Thymus (tissue), 11 donors: ENCODE data around the gene FRMD4A. TPM values are rescaled to one million over a fixed set of nuclear protein-coding genes. Genes with fewer than 3 reads are reported as not detected.

ENCODE experiments used
- DNase-seq, 9 donors: peaks; one replicate each; pipeline ENCODE4 v3.0.0-alpha.2; 2013; ENCODE audit warnings: low spot score in 9 of 9, low read depth in 6 of 9, missing footprints in 1 of 9
- H3K27ac ChIP-seq, 2 donors: one replicate each; pipeline ENCODE4 v1.5.1; 2013; ENCODE audit warnings: control low read depth in 1 of 2, low read depth in 1 of 2, low read length in 1 of 2, mild to moderate bottlenecking in 1 of 2, moderate library complexity in 1 of 2
- H3K27me3 ChIP-seq, 2 donors: one replicate each; pipeline ENCODE4 v1.5.1; 2013; ENCODE audit warnings: low read length in 1 of 2; ENCODE audit not compliant: control insufficient read depth in 2 of 2, insufficient read depth in 1 of 2
- H3K36me3 ChIP-seq, 2 donors: one replicate each; pipeline ENCODE4 v1.5.1; 2013; ENCODE audit warnings: low read length in 1 of 2, mild to moderate bottlenecking in 1 of 2, moderate library complexity in 1 of 2; ENCODE audit not compliant: control insufficient read depth in 2 of 2, insufficient read depth in 2 of 2
- H3K4me1 ChIP-seq, 2 donors: one replicate each; pipeline ENCODE4 v1.5.1; 2013; ENCODE audit warnings: low read length in 2 of 2; ENCODE audit not compliant: control insufficient read depth in 2 of 2, insufficient read depth in 2 of 2
- H3K4me3 ChIP-seq, 2 donors: one replicate each; pipeline ENCODE4 v1.5.1; 2013; ENCODE audit warnings: low read length in 2 of 2, control low read depth in 1 of 2, mild to moderate bottlenecking in 1 of 2
- H3K9me3 ChIP-seq, 2 donors: one replicate each; pipeline ENCODE4 v1.5.1; 2013; ENCODE audit warnings: low read length in 1 of 2, mild to moderate bottlenecking in 1 of 2; ENCODE audit not compliant: control insufficient read depth in 2 of 2, insufficient read depth in 1 of 2
- WGBS: extraction: QIAGEN DNeasy Blood & Tissue Kit; methylation state at CpG from one replicate; pipeline ENCODE4 v1.1.7; 2013; 5-methylcytosine and 5-hydroxymethylcytosine counted together
- polyA plus RNA-seq: library from polyadenylated mRNA; stranded (reverse); fragments of 200-250 nt; gene quantifications from one replicate; pipeline ENCODE4 v1.2.3, GENCODE V29; 2013
- total RNA-seq: library from RNA; stranded (reverse); fragments of 120-200 nt; gene quantifications from one replicate; pipeline ENCODE4 v1.2.4, GENCODE V29; 2013
- donor health status: healthy.

Gene FRMD4A
- total and polyA plus RNA-seq, 2 donors = 13.3 to 16.2 TPM

GRCh38 chr10:13670311-13670710, 660.4 kb downstream of the FRMD4A start:
- peaks cover 12 to 13% of the 10 kb centered on the region in 2 donors for H3K36me3 ChIP-seq
- DNase-seq = no peak

GRCh38 chr10:13669901-13670300, 660.8 kb downstream of the FRMD4A start:
- H3K9me3 ChIP-seq = peaks cover 0 to 4% of the 10 kb centered on the region in 2 donors
- no peak overlapping the region for H3K27ac ChIP-seq
- H3K4me3 ChIP-seq = no peak overlapping the region
- DNase-seq = no peak
- H3K36me3 ChIP-seq = peaks cover 12 to 13% of the 10 kb centered on the region in 2 donors
- WGBS = 97% methylated on average over 12 of the region's 12 CpGs
- no peaks in the 10 kb centered on the region for H3K27me3 ChIP-seq
- peaks cover 0 to 6% of the 10 kb centered on the region in 2 donors for H3K4me1 ChIP-seq

More at GRCh38 chr10:13670311-13670710, 660.4 kb downstream of the FRMD4A start:
- peaks cover 0 to 6% of the 10 kb centered on the region in 2 donors for H3K4me1 ChIP-seq
- 98% methylated on average over 10 of the region's 10 CpGs for WGBS
- no peaks in the 10 kb centered on the region for H3K27me3 ChIP-seq
- H3K27ac ChIP-seq = no peak overlapping the region
- peaks cover 0 to 4% of the 10 kb centered on the region in 2 donors for H3K9me3 ChIP-seq
- no peak overlapping the region for H3K4me3 ChIP-seq

DNA sequence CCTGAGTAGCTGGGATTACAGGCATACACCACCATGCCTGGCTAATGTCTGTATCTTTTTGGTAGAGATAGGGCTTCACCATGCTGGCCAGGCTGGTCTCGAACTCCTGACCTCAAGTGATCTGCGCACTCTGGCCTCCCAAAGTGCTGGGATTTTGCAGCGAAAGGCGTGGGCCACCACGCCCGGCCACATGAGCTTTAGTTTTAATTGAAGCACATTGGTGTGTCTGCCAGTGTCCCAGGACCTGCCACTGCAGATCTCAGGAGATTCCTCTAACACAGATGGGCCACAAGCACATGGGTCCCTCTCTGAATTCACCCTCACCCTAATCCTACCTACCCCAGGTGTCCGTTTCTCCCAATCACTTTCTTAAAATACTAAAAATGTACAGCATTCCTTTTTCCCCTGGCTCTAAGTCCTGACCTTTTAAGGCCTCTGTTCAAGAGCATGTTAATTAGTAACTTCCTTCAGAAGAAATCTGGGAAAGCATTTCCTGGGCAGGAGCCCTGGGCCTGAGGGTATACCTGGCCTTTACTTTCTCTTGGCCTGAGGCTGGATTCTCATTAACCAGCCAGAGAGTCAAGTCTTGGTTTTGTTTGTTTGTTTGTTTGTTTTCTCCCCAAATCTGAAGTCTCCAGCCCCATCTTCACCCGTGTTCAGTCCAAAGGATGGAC, 661.4 kb downstream of the FRMD4A start:
- peaks cover 0 to 6% of the 10 kb centered on the region in 2 donors for H3K4me1 ChIP-seq
- no peaks in the 10 kb centered on the region for H3K27me3 ChIP-seq
- no peak overlapping the region for H3K4me3 ChIP-seq
- H3K27ac ChIP-seq = no peak overlapping the region
- DNase-seq = no peak
- 98% methylated on average over 8 of the region's 8 CpGs for WGBS
- H3K36me3 ChIP-seq = peaks cover 12 to 13% of the 10 kb centered on the region in 2 donors
- H3K9me3 ChIP-seq = peaks cover 0 to 4% of the 10 kb centered on the region in 2 donors

DNA sequence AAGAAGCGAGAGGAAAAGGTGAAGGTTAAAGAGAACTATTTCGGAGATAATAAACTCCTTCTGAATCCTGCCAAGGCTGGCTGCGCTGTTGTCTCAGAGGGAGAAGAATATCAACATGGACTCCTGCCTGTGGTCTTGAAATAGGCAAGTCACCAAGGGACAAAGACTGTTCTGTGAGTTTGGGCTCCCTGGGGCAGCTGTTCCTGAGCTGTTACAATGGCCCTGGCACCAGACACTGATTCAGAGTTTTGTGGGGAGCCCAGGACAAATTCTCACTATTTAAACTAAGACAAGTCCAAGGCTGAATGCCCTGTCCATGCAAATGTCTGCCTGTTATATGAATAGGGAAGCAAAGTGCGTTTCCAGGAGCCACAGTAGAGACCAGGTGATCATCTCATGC, 662.6 kb downstream of the FRMD4A start:
- Histone ChIP-seq H3K9me3 (peaks cover 0 to 4% of the 10 kb centered on the region in 2 donors), H3K4me1 (peaks cover 8 to 10% of the 10 kb centered on the region in 2 donors), H3K4me3 (no peak overlapping the region), H3K27ac (no peak overlapping the region), H3K36me3 (peaks cover 12 to 13% of the 10 kb centered on the region in 2 donors), H3K27me3 (no peaks in the 10 kb centered on the region)
- WGBS = 96% methylated on average over 4 of the region's 4 CpGs
- DNase-seq = no peak

DNA sequence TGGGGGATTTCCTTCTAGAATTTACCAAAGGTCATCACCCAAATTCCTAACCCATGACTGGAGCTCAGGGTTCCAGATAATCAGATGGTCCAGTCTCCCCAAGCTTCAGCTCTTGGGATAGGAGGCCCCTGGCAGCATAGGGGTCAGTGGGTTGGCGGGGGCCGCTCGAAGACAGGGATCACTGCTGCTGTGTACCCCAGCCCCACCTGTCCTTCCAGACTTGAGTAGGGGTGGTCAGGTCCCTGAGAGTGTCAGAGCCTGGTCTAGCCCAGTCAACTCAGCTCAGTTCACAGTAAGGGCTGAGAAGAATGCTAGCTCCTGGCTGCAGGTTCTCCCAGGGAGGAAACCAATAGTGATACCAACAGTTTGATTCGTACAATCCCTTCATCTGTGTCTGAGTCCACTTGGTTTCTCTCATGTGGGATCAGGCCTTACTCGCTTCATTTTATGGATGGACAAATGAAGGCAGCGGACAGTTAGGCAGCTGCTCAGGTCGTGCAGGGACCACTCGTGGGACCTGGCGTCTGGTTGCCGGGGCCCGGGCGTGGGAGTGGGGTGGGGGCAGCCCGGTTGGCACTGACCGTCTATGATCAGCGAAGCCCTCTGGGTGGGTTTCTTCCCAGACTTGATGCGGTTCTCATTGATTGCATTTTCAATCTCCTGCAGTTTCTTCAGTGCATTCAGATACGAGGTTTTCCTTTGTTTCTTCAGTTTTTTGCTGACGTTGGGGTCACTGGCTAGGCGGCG, 665.0 kb downstream of the FRMD4A start:
- WGBS = over 99% methylated on average over 20 of the region's 20 CpGs
- no peak for DNase-seq
- Histone ChIP-seq H3K27me3 (no peaks in the 10 kb centered on the region), H3K36me3 (peaks cover 8 to 13% of the 10 kb centered on the region in 2 donors), H3K4me3 (no peak overlapping the region), H3K9me3 (peaks cover 0 to 4% of the 10 kb centered on the region in 2 donors), H3K27ac (no peak overlapping the region), H3K4me1 (peaks cover 9 to 13% of the 10 kb centered on the region in 2 donors)

DNA sequence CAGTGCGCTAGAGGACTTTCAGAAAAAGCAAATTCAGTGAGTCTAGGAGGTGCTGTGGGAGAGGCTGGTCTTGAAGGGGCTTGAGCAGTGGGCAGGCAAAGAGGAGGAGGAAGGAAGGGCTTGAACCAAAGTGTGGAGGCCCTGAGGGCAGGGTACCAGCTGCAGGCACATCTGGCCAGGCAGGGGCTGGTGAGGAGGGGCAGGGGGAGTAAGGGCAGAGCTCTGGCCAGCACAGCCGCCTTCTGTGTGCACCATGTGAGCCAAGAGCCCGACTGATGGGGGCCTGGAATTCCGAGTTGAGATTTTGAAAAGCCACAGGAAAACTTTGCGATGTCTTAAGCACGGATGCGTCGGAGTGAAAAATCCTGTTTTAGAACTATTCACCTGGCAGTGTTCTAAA, 669.5 kb downstream of the FRMD4A start:
- Histone ChIP-seq H3K27me3 (no peaks in the 10 kb centered on the region), H3K36me3 (peaks cover 6 to 17% of the 10 kb centered on the region in 2 donors), H3K27ac (peak overlapping the region; percentile 6 to 64), H3K4me3 (no peak overlapping the region), H3K4me1 (peaks cover 17 to 37% of the 10 kb centered on the region in 2 donors), H3K9me3 (peaks cover 0 to 4% of the 10 kb centered on the region in 2 donors)
- WGBS = 87% methylated on average over 8 of the region's 8 CpGs
- no peak for DNase-seq

DNA sequence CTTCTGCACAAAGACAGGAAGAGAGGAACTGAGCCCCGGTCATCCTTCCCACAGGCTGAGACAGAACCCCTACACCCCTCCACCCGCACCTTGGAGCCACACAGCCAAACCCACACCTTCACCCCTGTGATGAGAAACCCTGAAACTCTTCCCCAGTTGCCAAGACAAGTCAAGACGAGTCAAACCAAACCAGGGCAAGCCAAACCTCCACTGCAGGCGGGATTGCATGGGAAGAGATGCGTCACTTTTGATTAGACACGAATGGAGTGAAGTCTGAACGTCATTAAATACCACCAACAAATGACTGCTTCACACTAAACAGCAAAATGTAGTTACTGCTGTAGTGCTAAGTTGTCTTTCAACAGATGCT, 670.2 kb downstream of the FRMD4A start:
- H3K4me3 ChIP-seq = no peak overlapping the region
- peaks cover 17 to 37% of the 10 kb centered on the region in 2 donors for H3K4me1 ChIP-seq
- peak overlapping the region in 1 of 2 donors; percentile 58 for H3K27ac ChIP-seq
- peak in 2 of 9 donors; percentile 13 to 22 for DNase-seq
- H3K36me3 ChIP-seq = peaks cover 5 to 13% of the 10 kb centered on the region in 2 donors
- WGBS = 70% methylated on average over 7 of the region's 7 CpGs
- H3K27me3 ChIP-seq = no peaks in the 10 kb centered on the region
- peaks cover 0 to under 1% of the 10 kb centered on the region in 2 donors for H3K9me3 ChIP-seq

GRCh38 chr10:13659887-13660550, 670.7 kb downstream of the FRMD4A start:
- Histone ChIP-seq H3K4me1 (peaks cover 17 to 37% of the 10 kb centered on the region in 2 donors), H3K9me3 (no peaks in the 10 kb centered on the region), H3K4me3 (no peak overlapping the region), H3K27ac (peak overlapping the region; percentile 13 to 58), H3K36me3 (peaks cover 5 to 12% of the 10 kb centered on the region in 2 donors), H3K27me3 (no peaks in the 10 kb centered on the region)
- DNase-seq = peak; percentile 43 to 83 (median 63)
- 35% methylated on average over 19 of the region's 19 CpGs for WGBS
